Tibial nerve (tissue), 4 donors: Measurements from ENCODE around the gene MPI. TPM values are rescaled to one million over a fixed set of nuclear protein-coding genes. Genes with fewer than 3 reads are reported as not detected.
"Not testable (repeated sequence)": the region's sequence is repeated elsewhere in the genome, so short reads cannot be mapped to it uniquely, and the experiment has no call there.

Source experiments
- DNase-seq, 2 donors: peaks; one replicate each; pipeline ENCODE4 v3.0.0-alpha.2; 2019; ENCODE audit warnings: low spot score in 2 of 2
- H3K27ac ChIP-seq, 4 donors: fragments of 200-600 bp; sonication (generic) in 3 of 4; one replicate each; pipeline ENCODE4 v1.5.1; 2017 to 2019; ENCODE audit warnings: mild to moderate bottlenecking in 1 of 4
- H3K27me3 ChIP-seq, 2 donors: fragments of 200-600 bp; sonication (generic) in 1 of 2; one replicate each; pipeline versions ENCODE4 v1.5.1 to v1.6.0; 2017 to 2019
- H3K36me3 ChIP-seq, 3 donors: fragments of 200-600 bp; sonication (generic); one replicate each; pipeline ENCODE4 v1.5.1; 2018 to 2019
- H3K4me1 ChIP-seq, 4 donors: fragments of 200-600 bp; sonication (generic) in 3 of 4; one replicate each; pipeline ENCODE4 v1.5.1; 2017 to 2019
- H3K4me3 ChIP-seq, 4 donors: fragments of 200-600 bp; sonication (generic) in 3 of 4; one replicate each; pipeline ENCODE4 v1.5.1; 2017 to 2019; ENCODE audit warnings: mild to moderate bottlenecking in 1 of 4, moderate library complexity in 1 of 4
- H3K9me3 ChIP-seq, 4 donors: fragments of 200-600 bp; sonication (generic) in 3 of 4; one replicate each; pipeline ENCODE4 v1.5.1; 2017 to 2019
- CTCF ChIP-seq, 5 experiments: fragments of 200-600 bp in 3 of 5; fragments of 450-650 bp in 2 of 5; sonication (generic) in 3 of 5; IDR thresholded peaks; one replicate each; pipeline ENCODE4 v1.5.1; 2016 to 2019; ENCODE audit warnings: antibody characterized with exemption in 5 of 5, mild to moderate bottlenecking in 3 of 5, moderate library complexity in 2 of 5
- EP300 ChIP-seq, 2 donors: sonication (generic); formaldehyde crosslinking; IDR thresholded peaks; one replicate each; pipeline ENCODE4 v1.6.1; 2017; ENCODE audit warnings: antibody characterized with exemption in 2 of 2, mild to moderate bottlenecking in 1 of 2
- POLR2A ChIP-seq, 2 donors: fragments of 450-650 bp; IDR thresholded peaks; one replicate each; pipeline ENCODE4 v1.6.1; 2017; ENCODE audit warnings: antibody characterized with exemption in 2 of 2, mild to moderate bottlenecking in 2 of 2, moderate library complexity in 2 of 2
- WGBS, 2 donors: methylation state at CpG; one replicate each; pipeline ENCODE4 v1.1.5; 2018; 5-methylcytosine and 5-hydroxymethylcytosine counted together
- total RNA-seq, 4 donors: library from RNA; depleted of rRNA; stranded (reverse); fragments of >200 nt; gene quantifications; one replicate each; pipeline ENCODE4 v1.1.0, GENCODE V29; 2016

The MPI gene
- total RNA-seq, 4 donors from 2014 or later, result 42.4 to 79.3 (median 60.8) TPM

- Histone ChIP-seq H3K4me1 (peaks cover 0 to 26% (median 9%) of the 10 kb centered on the region in 4 donors), H3K36me3 (no peaks in the 10 kb centered on the region), H3K27ac (no peak overlapping the region), H3K9me3 (no peaks in the 10 kb centered on the region), H3K4me3 (no peak overlapping the region), H3K27me3 (no peaks in the 10 kb centered on the region)
- no peak for DNase-seq
- 56 to 58% methylated on average over 4 of the region's 4 CpGs for WGBS, 2 donors
- TF ChIP-seq CTCF (IDR thresholded peaks at IDR 0.05) (no peak), POLR2A (IDR thresholded peaks at IDR 0.05) (no peak), EP300 (IDR thresholded peaks at IDR 0.05) (no peak)
These were observed 5.2 kb upstream of the MPI start for GRCh38 chr15:74884428-74885223.

GRCh38 chr15:74885461-74885860, 4.4 kb upstream of the MPI start:
- no peaks in the 10 kb centered on the region for H3K36me3 ChIP-seq
- 89% methylated on average over 5 of the region's 5 CpGs for WGBS, 2 donors
- no peak for TF ChIP-seq POLR2A (IDR thresholded peaks at IDR 0.05)
- TF ChIP-seq CTCF (IDR thresholded peaks at IDR 0.05), result no peak
- peaks cover 0 to 29% (median 11%) of the 10 kb centered on the region in 4 donors for H3K4me1 ChIP-seq
- H3K27me3 ChIP-seq, result no peaks in the 10 kb centered on the region
- H3K9me3 ChIP-seq, result no peaks in the 10 kb centered on the region
- no peak overlapping the region for H3K4me3 ChIP-seq
- H3K27ac ChIP-seq, result no peak overlapping the region
- DNase-seq, result no peak

GRCh38 chr15:74887537-74888193, 2.2 kb upstream of the MPI start:
- DNase-seq, H3K9me3 ChIP-seq, H3K27me3 ChIP-seq, H3K27ac ChIP-seq, H3K4me3 ChIP-seq: not testable (repeated sequence)
- Histone ChIP-seq H3K36me3 (peaks cover 0 to 15% (median 3%) of the 10 kb centered on the region in 3 donors), H3K4me1 (peaks cover 5 to 40% (median 13%) of the 10 kb centered on the region in 4 donors)
- 62 to 73% methylated on average over 10 of the region's 10 CpGs for WGBS, 2 donors

- Histone ChIP-seq H3K27me3 (no peaks in the 10 kb centered on the region), H3K9me3 (no peaks in the 10 kb centered on the region), H3K27ac (peak overlapping the region in 2 of 4 donors; percentile 88 to 90), H3K4me3 (no peak overlapping the region), H3K36me3 (peaks cover 0 to 25% (median 3%) of the 10 kb centered on the region in 3 donors), H3K4me1 (peaks cover 5 to 40% (median 13%) of the 10 kb centered on the region in 4 donors)
- WGBS, 2 donors, result 85 to 86% methylated on average over 4 of the region's 4 CpGs
- TF ChIP-seq EP300 (IDR thresholded peaks at IDR 0.05), result no peak
- TF ChIP-seq CTCF (IDR thresholded peaks at IDR 0.05), result no peak
- TF ChIP-seq POLR2A (IDR thresholded peaks at IDR 0.05), result no peak
- DNase-seq, result no peak
These were observed 1.1 kb upstream of the MPI start for GRCh38 chr15:74888716-74889115.

GRCh38 chr15:74889390-74889882, 406 bp upstream of the MPI start:
- H3K4me1 ChIP-seq, result peaks cover 5 to 38% (median 13%) of the 10 kb centered on the region in 4 donors
- H3K27me3 ChIP-seq, result no peaks in the 10 kb centered on the region
- TF ChIP-seq POLR2A (IDR thresholded peaks at IDR 0.05) (no peak), EP300 (IDR thresholded peaks at IDR 0.05) (no peak), CTCF (IDR thresholded peaks at IDR 0.05) (no peak)
- no peak for DNase-seq
- peak overlapping the region; percentile 73 to 90 (median 88) for H3K27ac ChIP-seq
- no peaks in the 10 kb centered on the region for H3K9me3 ChIP-seq
- 5 to 9% methylated on average over 8 of the region's 8 CpGs for WGBS, 2 donors
- H3K4me3 ChIP-seq, result peak overlapping the region; percentile 84 to 98 (median 94)
- peaks cover 0 to 31% (median 3%) of the 10 kb centered on the region in 3 donors for H3K36me3 ChIP-seq
